HG03097 (cell line): ENCODE results near the gene RASA3.

ENCODE experiments used
- ATAC-seq: cut with Tn5 transposase; IDR thresholded peaks from one replicate; pipeline ENCODE4 v1.9.1; 2021; ENCODE audit not compliant: unreplicated experiment, low FRiP score

RASA3 gene

GRCh38 chr13:113929628-113930615, 202.5 kb downstream of the RASA3 start:
- ATAC-seq, result no peak

DNA sequence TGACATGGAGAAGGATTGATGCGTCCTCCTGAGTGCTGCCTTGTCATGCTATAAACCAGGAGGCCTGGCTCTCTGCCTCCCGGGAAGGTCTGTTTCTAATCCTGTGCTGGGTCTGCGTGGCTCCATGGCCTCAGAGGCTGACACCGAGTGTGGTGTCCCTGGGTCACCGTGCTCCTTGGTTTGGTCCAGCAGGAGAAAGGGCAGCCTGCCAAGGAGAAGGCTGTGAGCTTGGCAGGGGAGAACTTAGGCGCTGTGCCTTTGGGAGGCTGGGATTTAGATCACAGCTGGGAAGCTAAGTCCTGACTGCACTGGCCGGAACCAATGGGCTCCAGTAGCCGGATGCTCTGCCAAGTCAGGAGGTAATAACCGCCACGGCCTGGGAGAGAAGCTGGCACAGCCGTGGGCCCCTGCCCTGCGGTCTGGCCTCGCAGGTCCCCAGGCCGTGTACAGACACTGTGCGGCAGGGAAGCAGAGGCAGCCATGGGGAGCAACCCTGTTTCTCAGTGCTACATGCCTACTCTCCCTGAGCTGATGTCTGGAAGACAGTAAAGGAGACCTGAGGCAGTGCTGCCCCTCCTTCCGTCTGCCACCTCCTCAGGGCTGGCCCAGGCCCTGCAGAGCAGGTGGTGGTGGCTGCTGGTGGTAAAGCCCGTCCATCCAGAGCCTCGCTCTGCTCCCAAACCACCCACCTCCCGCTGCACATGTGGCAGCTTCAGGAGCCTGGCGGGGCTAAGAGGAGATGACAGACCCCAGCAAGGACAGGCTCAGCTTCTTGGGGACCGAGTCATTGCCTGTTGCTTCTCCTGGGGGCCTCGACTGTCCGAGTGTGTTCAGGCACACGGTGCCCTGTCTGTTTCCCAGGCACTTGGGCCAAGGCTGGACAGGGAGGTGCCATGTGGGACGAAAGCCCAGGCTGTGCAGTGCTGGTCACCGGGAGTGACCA, 203.5 kb downstream of the RASA3 start:
- ATAC-seq, result no peak
